GM19043 (cell line): ENCODE measurements around the gene HLA-DOB.

Experiments
- ATAC-seq: cut with Tn5 transposase; IDR thresholded peaks from one replicate; pipeline ENCODE4 v1.9.1; 2021; ENCODE audit warnings: low read depth; ENCODE audit not compliant: unreplicated experiment

Gene HLA-DOB

DNA sequence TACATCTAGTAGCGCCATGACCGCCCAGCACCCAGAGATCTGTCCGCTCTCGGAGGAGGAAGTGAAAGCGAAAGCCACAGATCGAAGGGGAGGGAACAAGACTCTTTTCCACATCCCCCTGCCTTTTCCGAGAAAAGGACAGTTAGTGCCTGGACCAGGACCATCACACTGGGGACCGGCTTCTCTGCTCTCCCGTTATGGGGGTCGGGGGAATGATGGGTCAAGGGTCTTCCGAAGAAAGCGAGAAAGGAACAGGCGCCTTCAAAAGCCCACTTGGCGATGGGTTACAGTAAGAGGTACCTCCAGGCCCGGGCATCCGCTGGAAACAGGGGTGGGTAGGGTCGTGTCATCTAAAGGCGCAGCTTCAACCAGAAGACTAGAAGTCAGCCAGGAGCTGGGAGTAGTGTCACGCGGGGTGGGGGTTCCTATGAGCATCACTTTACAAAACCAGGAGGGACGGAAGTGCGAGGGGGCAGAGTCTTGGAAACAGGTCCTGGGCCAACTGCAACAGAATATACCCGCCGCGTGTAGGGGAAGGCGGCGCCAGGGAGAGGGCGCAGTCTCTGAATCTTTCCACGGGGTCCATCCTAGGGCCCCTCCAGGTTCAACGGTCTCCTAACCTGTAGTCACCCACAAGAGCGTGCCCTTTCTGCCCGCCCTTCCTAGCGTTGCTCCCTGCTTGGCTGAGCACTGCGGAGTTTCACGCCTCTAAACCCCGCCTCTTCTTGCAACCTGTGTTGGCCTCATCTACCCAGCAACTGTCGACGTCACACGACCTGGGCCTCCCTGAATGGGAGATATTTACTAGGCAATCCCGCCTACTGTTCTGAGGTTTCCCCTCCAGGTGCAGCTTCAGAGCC is 27.4 kb upstream of the HLA-DOB start, which contains the start of gene PSMB8:
PSMB8 (minus strand) TSS at position 69 of the 860 bp plus-strand sequence; CDS start at position 18, 51 bp downstream.
- ATAC-seq: peak; percentile 57

DNA sequence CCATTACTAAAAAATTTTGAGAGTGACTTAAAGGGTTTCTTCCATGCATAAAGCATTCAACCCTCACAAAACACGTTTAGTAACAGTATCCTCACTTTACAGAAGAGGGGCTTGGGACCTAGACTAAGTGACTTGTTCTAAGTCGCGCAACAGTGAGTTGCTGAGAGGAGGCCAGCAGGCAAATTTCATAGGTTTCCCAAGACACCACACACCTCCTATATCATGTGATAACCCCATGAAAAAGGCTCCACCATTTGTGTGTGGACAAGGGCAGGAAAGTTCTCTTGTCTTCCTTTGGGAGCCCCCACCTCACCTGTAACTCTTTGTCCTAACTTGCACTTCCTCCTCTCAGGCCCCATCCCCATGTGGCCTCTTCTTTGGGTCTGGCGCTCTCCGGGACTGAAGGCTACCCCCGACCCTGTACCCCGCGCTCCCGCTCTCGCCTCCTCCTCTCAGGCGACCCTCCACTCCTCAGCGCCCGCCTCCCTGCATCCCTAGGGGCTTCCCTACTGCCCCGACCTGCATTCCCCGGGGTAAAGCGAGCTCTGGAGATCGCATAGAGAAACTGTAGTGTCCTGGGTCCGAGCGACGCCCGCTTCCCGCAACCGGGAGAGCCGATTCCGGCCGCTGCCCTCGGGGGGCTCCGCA is 26.7 kb upstream of the HLA-DOB start:
- no peak for ATAC-seq

- no peak for ATAC-seq
Measured at GRCh38 chr6:32842690-32843089, 25.9 kb upstream of the HLA-DOB start.

GRCh38 chr6:32842021-32842650 is 25.3 kb upstream of the HLA-DOB start:
- ATAC-seq: no peak

DNA sequence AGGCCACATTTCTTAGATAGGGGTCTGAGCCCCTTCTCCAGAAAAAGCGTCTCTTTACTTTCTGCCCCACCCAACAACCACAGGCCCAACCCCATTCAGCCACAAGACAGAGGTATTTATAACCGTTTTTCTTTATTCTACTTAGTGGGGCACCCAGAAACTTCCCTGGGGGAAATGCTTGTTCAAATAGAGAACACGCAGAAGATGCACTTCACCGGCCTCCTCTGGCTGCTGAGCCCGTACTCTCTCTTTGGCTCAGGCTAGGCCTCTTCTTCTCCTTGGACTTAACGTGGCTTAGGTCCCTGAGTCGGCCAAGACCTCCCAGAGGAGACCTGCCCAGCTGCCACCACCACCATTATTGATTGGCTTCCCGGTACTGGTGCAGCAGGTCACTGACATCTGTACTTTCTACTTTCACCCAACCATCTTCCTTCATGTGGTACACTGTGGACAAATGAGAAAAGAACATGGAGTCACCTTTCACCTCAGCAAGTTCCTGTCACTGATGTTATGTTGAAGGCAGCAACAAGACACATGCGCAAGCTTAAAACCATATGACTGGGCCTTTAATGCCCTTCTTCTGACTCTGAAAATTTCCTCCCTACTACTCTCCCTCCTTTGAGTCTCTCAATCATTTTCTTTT is 23.9 kb upstream of the HLA-DOB start:
- ATAC-seq: no peak

- ATAC-seq: no peak
Measured at GRCh38 chr6:32839356-32839755, 22.6 kb upstream of the HLA-DOB start.

DNA sequence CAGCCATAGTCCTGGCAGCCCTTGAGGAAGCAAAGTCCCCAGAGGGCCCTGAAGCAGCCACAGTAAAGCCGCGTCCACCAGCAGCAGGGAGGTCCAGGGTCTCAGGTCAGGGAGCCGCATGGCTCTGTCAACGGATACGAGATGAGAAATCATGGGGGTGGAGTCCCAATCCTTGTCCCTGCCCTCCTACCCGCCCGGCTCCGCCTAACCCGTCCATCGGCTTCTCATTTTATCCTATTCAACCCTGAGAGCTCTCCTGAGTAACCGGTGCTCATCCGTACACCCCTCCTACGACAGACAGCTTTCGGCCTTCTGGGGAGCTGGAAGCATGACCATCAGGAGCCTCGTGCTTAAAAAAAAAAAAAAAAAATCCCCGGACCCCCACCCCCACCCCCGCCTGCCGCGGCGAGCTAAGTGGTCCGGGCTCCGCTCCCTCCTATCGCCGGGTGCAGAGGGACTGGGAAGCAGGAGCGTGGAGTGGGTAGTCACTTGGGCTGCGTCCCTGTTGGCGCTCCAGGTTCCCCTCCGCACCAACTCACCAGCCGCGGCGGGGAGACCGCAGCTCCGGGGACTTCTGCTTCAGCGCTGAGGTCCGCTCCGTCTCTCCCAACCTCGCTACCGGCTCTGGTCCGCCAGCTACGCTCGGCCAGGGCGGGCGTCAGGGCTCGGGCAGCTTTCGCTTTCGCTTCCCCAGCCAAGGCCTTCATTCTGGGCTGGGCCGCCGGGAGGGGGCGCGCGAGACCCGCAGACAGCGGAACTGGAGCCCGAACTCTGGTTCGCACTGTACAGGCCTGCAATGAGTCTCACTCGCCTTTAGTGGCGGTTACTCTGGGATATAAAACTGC is 21.5 kb upstream of the HLA-DOB start, which contains the start of gene TAP2:
TAP2 (minus strand) TSS at position 626 of the 845 bp plus-strand sequence; CDS start at position 120, 506 bp downstream.
- peak; percentile 78 for ATAC-seq

- ATAC-seq: no peak
Measured at GRCh38 chr6:32837651-32838113, 20.9 kb upstream of the HLA-DOB start.

GRCh38 chr6:32836873-32837272 is 20.1 kb upstream of the HLA-DOB start:
- no peak for ATAC-seq

GRCh38 chr6:32835167-32835893 is 18.5 kb upstream of the HLA-DOB start:
- no peak for ATAC-seq

- no peak for ATAC-seq
Measured at GRCh38 chr6:32833664-32834063, 16.9 kb upstream of the HLA-DOB start.

GRCh38 chr6:32832535-32832934 is 15.7 kb upstream of the HLA-DOB start:
- ATAC-seq: no peak

DNA sequence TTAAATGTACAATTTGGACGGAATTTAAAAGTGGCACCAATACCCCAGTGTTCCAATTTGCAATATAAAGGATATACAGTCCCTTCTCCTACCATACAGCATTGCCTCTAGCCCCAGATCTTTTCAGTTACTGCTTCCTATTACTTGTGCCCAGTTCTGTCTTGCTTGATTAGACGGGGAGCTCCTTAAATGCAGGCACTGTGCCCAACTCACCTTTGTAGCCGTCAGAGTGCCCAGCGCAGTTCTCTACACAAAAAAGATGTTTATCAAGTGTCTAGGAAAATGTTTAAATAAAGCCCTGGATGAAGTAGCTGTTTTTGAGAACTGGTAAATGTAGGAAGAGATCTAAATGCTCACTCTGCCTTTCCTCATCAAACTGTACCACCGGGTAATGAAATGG is 14.1 kb upstream of the HLA-DOB start:
- no peak for ATAC-seq

DNA sequence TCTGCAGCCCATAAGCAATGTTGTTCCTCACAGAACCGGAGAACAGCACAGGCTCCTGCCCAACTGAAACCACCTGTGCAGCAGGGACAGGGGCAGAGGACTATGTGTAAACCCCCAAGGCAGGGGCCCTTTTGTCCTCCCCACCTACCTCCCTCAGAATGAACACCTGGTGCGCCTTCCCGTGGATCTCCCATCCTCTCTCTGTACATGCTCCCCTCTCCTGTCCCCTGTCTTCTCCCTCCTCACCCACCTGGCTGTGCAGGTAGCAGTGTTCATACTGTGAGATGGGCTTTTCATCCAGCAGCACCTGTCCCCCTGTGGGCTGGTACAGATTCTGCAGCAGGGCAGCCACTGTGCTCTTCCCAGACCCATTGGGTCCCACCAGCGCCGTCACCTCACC is 13.2 kb upstream of the HLA-DOB start:
- ATAC-seq: no peak

DNA sequence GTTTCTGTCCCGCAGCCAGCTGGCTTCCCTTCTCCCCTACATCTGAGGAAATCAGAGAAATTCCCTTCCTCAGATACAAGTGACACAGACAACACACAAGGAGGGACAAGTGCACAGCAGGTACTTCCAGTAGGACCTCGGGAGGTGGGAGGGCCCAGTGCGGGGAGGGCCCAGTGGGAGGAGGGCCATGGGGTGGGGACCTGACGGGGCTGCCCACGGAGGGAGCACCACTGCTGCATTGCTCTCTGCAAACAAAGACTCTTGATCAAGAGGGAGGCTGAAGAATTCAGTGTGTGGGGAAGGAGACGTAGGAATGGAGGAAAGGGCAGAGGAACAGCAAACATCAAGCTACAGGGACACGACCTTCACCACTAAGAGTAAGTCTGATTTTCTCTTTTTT is 12.7 kb upstream of the HLA-DOB start:
- no peak for ATAC-seq

GRCh38 chr6:32827025-32827424 is 10.2 kb upstream of the HLA-DOB start:
- ATAC-seq: no peak

DNA sequence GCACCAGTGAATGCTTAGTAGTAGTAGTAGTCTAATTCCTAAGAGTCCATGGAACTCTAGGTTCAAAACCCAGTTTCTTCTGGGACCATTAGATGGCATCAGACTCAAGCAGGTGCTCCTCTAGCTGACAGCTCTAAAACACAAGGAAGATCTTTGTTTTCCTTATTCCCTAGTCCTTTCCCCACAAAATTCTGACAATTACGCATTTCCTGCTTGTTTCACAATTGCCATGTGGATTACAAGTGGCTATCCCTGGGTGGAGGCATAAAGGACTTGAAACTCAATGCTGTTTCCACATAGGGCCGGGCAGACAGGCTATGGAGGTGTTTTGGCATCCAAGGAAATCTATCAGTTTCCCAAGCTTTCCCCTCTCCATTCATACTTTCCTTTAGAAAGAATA is 9.2 kb upstream of the HLA-DOB start:
- ATAC-seq: no peak

- ATAC-seq: no peak
Measured at GRCh38 chr6:32819729-32820128, 2.9 kb upstream of the HLA-DOB start.

DNA sequence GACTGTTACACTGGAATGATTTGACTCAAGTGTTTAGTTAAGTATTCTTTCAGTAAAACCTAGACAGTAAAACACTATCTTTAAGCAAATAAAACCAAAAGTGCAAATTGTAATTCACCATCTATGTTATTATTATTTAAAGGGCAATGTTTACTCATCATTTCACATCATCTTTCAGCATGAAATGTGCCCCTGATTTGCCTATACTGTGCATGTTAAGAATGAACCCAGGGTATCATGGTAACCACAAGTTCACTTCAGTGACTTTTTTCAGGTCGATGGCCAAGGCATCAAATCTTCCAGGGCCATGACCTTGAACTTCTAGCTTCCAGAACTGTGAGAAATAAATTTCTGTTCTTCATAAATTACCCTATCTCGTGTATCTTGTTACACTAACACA is 2.1 kb upstream of the HLA-DOB start:
- ATAC-seq: no peak
